Hypothalamus (tissue), 51 donors: Measurements from ENCODE around the gene MLIP.
A peak's percentile ranks its signal among the peaks of the same experiment; 100 is the strongest.

Experiments
- DNase-seq, 51 donors: peaks; one replicate each; lab custom pipeline; 2025; lab: John Stamatoyannopoulos, UW

The MLIP gene

GRCh38 chr6:54094786-54095185 is 16.5 kb upstream of the MLIP start:
- DNase-seq, result no peak

GRCh38 chr6:54095723-54096122 is 15.5 kb upstream of the MLIP start:
- no peak for DNase-seq

GRCh38 chr6:54096811-54097210 is 14.4 kb upstream of the MLIP start:
- no peak for DNase-seq

GRCh38 chr6:54097753-54098152 is 13.5 kb upstream of the MLIP start:
- DNase-seq, result no peak

- DNase-seq, result no peak
Observed at GRCh38 chr6:54098450-54099044, 12.7 kb upstream of the MLIP start.

- DNase-seq, result no peak
Observed at GRCh38 chr6:54099225-54099624, 12.0 kb upstream of the MLIP start.

GRCh38 chr6:54100411-54101006 is 10.7 kb upstream of the MLIP start:
- no peak for DNase-seq

GRCh38 chr6:54102238-54102637 is 9.0 kb upstream of the MLIP start:
- no peak for DNase-seq

- no peak for DNase-seq
Observed at GRCh38 chr6:54103497-54103896, 7.7 kb upstream of the MLIP start.

- DNase-seq, result no peak
Observed at GRCh38 chr6:54106727-54107126, 4.5 kb upstream of the MLIP start.

GRCh38 chr6:54107470-54108090 is 3.7 kb upstream of the MLIP start:
- DNase-seq, result peak in 1 of 51 donors; percentile 24

GRCh38 chr6:54108271-54108670 is 3.0 kb upstream of the MLIP start:
- DNase-seq, result no peak

GRCh38 chr6:54109586-54109985 is 1.7 kb upstream of the MLIP start:
- DNase-seq, result no peak

- DNase-seq, result no peak
Observed at GRCh38 chr6:54112151-54112650, 958 bp downstream of the MLIP start.

GRCh38 chr6:54114991-54115390 is 3.7 kb downstream of the MLIP start:
- no peak for DNase-seq

GRCh38 chr6:54115966-54116365 is 4.7 kb downstream of the MLIP start:
- no peak for DNase-seq

- DNase-seq, result no peak
Observed at GRCh38 chr6:54118117-54118516, 6.9 kb downstream of the MLIP start.

GRCh38 chr6:54125493-54125892 is 14.2 kb downstream of the MLIP start:
- no peak for DNase-seq

GRCh38 chr6:54130179-54130578 is 18.9 kb downstream of the MLIP start:
- no peak for DNase-seq

GRCh38 chr6:54132587-54132986 is 21.3 kb downstream of the MLIP start:
- no peak for DNase-seq

- no peak for DNase-seq
Observed at GRCh38 chr6:54133186-54133585, 21.9 kb downstream of the MLIP start.

GRCh38 chr6:54134935-54135334 is 23.7 kb downstream of the MLIP start:
- no peak for DNase-seq
